Ascending aorta (tissue), 2 donors: ENCODE results near the gene SH3RF1. TPM values are rescaled to one million over a fixed set of nuclear protein-coding genes. Genes with fewer than 3 reads are reported as not detected.
A peak's percentile ranks its signal among the peaks of the same experiment; 100 is the strongest.

Experiments
- DNase-seq, 2 donors: peaks; one replicate each; pipeline ENCODE4 v3.0.0-alpha.2; 2019; ENCODE audit warnings: low spot score in 2 of 2
- H3K27ac ChIP-seq, 2 donors: fragments of 200-600 bp; sonication (generic); one replicate each; pipeline ENCODE4 v1.5.1; 2016 to 2017; ENCODE audit warnings: mild to moderate bottlenecking in 1 of 2
- H3K27me3 ChIP-seq: fragments of 200-600 bp; sonication (generic); one replicate; pipeline ENCODE4 v1.5.1; 2017
- H3K36me3 ChIP-seq, 2 donors: fragments of 200-600 bp; sonication (generic); one replicate each; pipeline ENCODE4 v1.5.1; 2016
- H3K4me1 ChIP-seq, 2 donors: fragments of 200-600 bp; sonication (generic); one replicate each; pipeline ENCODE4 v1.5.1; 2016 to 2017; ENCODE audit warnings: mild to moderate bottlenecking in 1 of 2
- H3K4me3 ChIP-seq, 2 donors: fragments of 200-600 bp; sonication (generic); one replicate each; pipeline ENCODE4 v1.5.1; 2016 to 2017; ENCODE audit warnings: mild to moderate bottlenecking in 1 of 2
- H3K9me3 ChIP-seq, 2 donors: fragments of 200-600 bp; sonication (generic); one replicate each; pipeline ENCODE4 v1.5.1; 2016
- CTCF ChIP-seq, 3 experiments: fragments of 200-600 bp in 2 of 3; fragments of 450-650 bp in 1 of 3; sonication (generic) in 2 of 3; IDR thresholded peaks; one replicate each; pipeline ENCODE4 v1.5.1; 2016 to 2019; ENCODE audit warnings: antibody characterized with exemption in 3 of 3, mild to moderate bottlenecking in 1 of 3, moderate library complexity in 1 of 3
- intact Hi-C: fragments of 100-400 bp; cut with DNase I; formaldehyde crosslinking; loops from one replicate; pipeline ENCODE4 v1.15.1; 2023
- total RNA-seq: library from RNA; depleted of rRNA; stranded (reverse); fragments of >200 nt; gene quantifications from one replicate; pipeline ENCODE4 v1.1.0, GENCODE V29; 2016

SH3RF1 gene
- total RNA-seq, 1 donor from 2014 or later = 27.6 TPM

GRCh38 chr4:169311643-169312365 is 41.0 kb upstream of the SH3RF1 start:
- intact Hi-C loops = no loop called here
- H3K4me1 ChIP-seq = peaks cover 3 to 12% of the 10 kb centered on the region in 2 donors
- DNase-seq = no peak

GRCh38 chr4:169309326-169309967 is 38.7 kb upstream of the SH3RF1 start:
- Histone ChIP-seq H3K27me3 (no peaks in the 10 kb centered on the region), H3K36me3 (no peaks in the 10 kb centered on the region), H3K4me1 (no peaks in the 10 kb centered on the region), H3K9me3 (no peaks in the 10 kb centered on the region), H3K4me3 (no peak overlapping the region), H3K27ac (no peak overlapping the region)
- TF ChIP-seq CTCF (IDR thresholded peaks at IDR 0.05) = no peak
- intact Hi-C loops = no loop called here
- DNase-seq = no peak

More at GRCh38 chr4:169311643-169312365, 41.0 kb upstream of the SH3RF1 start:
- TF ChIP-seq CTCF (IDR thresholded peaks at IDR 0.05) = peak in 2 of 3 experiments; percentile 18 to 59
- H3K4me3 ChIP-seq = no peak overlapping the region
- no peaks in the 10 kb centered on the region for H3K36me3 ChIP-seq
- no peaks in the 10 kb centered on the region for H3K9me3 ChIP-seq
- no peaks in the 10 kb centered on the region for H3K27me3 ChIP-seq
- no peak overlapping the region for H3K27ac ChIP-seq

GRCh38 chr4:169307576-169307975 is 36.8 kb upstream of the SH3RF1 start:
- no peaks in the 10 kb centered on the region for H3K36me3 ChIP-seq
- no peak overlapping the region for H3K4me3 ChIP-seq
- no peaks in the 10 kb centered on the region for H3K9me3 ChIP-seq
- intact Hi-C loops = no loop called here
- H3K27me3 ChIP-seq = no peaks in the 10 kb centered on the region
- TF ChIP-seq CTCF (IDR thresholded peaks at IDR 0.05) = no peak
- no peak overlapping the region for H3K27ac ChIP-seq
- H3K4me1 ChIP-seq = no peaks in the 10 kb centered on the region
- no peak for DNase-seq

- Histone ChIP-seq H3K4me3 (no peak overlapping the region), H3K27me3 (no peaks in the 10 kb centered on the region), H3K36me3 (no peaks in the 10 kb centered on the region), H3K27ac (no peak overlapping the region), H3K4me1 (no peaks in the 10 kb centered on the region), H3K9me3 (no peaks in the 10 kb centered on the region)
- TF ChIP-seq CTCF (IDR thresholded peaks at IDR 0.05) = no peak
- intact Hi-C loops = no loop called here
- no peak for DNase-seq
Measured at GRCh38 chr4:169305651-169306050, 34.9 kb upstream of the SH3RF1 start.

GRCh38 chr4:169305173-169305572 is 34.4 kb upstream of the SH3RF1 start:
- Histone ChIP-seq H3K27ac (no peak overlapping the region), H3K4me3 (no peak overlapping the region), H3K36me3 (no peaks in the 10 kb centered on the region), H3K4me1 (no peaks in the 10 kb centered on the region), H3K27me3 (no peaks in the 10 kb centered on the region), H3K9me3 (no peaks in the 10 kb centered on the region)
- intact Hi-C loops = no loop called here
- no peak for DNase-seq
- TF ChIP-seq CTCF (IDR thresholded peaks at IDR 0.05) = no peak
